ENCODE measurements around the gene MOBP. TPM values are rescaled to one million over a fixed set of nuclear protein-coding genes. Genes with fewer than 3 reads are reported as not detected.
"Not testable (repeated sequence)": the region's sequence is repeated elsewhere in the genome, so short reads cannot be mapped to it uniquely, and the experiment has no call there.

MOBP gene, protein sequence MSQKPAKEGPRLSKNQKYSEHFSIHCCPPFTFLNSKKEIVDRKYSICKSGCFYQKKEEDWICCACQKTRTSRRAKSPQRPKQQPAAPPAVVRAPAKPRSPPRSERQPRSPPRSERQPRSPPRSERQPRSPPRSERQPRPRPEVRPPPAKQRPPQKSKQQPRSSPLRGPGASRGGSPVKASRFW
- total RNA-seq: not detected
- under 1 TPM in 2 of 3 donors, not detected in 1; 0.01 to 0.09 TPM for polyA plus RNA-seq
- long read RNA-seq, donor 1: 0 reads
- long read RNA-seq, donor 2: 0 reads

DNA sequence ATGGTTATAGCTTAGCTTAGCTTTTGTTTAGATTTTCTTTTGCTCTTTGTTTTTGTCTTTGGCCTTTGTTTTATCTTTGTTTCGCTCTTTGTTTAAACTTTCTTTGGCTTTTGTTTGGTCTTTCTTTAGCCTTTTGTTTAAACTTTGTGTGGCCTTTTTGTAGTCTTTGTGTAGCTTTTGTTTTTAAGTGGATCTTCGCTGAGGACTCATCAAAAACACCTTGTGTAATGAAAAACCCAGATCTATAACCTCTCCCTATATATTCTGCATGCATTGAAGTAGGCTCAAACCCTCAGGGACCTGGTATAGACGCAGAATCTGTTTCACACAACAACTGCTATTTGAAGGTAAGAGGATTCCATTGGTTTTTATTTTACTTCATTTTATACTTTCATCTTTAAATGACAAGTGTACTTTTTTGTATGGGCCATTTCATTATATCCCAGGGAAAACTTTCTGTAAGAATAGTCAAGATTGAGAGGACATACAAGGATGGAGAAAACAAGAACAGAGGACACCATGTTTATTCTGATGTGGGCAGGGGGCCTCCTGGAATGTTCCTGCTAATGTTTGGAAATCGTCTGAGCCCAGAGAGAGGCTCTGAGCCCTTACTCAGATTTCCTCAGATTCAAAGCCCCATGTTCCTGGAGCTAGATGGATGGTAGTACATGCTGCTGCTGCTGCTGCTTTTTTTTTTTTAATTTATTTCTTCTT lies at the start of gene MOBP:
MOBP (plus strand) TSS at position 287 of the 714 bp plus-strand sequence. CDS start 34,390 bp downstream, outside the sequence.
- intact Hi-C loops (cut with DNase I): no loop called here
- Histone ChIP-seq H3K4me3 (no peak within 1 kb of the TSS), H3K27ac (no peak within 1 kb of the TSS), H3K27me3 (ENCODE audit: insufficient read depth in 3 of 3, low read length in 2 of 3) (peaks cover 0 to 4% (median 0%) of the 10 kb centered on the region in 3 donors), H3K4me1 (no peaks in the 10 kb centered on the region), H3K36me3 (ENCODE audit: insufficient read depth in 1 of 2, low read depth in 1 of 2) (no peaks in the 10 kb centered on the region), H3K9me3 (no peaks in the 10 kb centered on the region)
- 36 to 47% (median 42%) methylated on average over 4 of the region's 4 CpGs for WGBS, 3 donors
- DNase-seq (no peak), ATAC-seq (no peak)
- TF ChIP-seq, protein P1, sequence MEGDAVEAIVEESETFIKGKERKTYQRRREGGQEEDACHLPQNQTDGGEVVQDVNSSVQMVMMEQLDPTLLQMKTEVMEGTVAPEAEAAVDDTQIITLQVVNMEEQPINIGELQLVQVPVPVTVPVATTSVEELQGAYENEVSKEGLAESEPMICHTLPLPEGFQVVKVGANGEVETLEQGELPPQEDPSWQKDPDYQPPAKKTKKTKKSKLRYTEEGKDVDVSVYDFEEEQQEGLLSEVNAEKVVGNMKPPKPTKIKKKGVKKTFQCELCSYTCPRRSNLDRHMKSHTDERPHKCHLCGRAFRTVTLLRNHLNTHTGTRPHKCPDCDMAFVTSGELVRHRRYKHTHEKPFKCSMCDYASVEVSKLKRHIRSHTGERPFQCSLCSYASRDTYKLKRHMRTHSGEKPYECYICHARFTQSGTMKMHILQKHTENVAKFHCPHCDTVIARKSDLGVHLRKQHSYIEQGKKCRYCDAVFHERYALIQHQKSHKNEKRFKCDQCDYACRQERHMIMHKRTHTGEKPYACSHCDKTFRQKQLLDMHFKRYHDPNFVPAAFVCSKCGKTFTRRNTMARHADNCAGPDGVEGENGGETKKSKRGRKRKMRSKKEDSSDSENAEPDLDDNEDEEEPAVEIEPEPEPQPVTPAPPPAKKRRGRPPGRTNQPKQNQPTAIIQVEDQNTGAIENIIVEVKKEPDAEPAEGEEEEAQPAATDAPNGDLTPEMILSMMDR (IDR thresholded peaks at IDR 0.05): no peak

DNA sequence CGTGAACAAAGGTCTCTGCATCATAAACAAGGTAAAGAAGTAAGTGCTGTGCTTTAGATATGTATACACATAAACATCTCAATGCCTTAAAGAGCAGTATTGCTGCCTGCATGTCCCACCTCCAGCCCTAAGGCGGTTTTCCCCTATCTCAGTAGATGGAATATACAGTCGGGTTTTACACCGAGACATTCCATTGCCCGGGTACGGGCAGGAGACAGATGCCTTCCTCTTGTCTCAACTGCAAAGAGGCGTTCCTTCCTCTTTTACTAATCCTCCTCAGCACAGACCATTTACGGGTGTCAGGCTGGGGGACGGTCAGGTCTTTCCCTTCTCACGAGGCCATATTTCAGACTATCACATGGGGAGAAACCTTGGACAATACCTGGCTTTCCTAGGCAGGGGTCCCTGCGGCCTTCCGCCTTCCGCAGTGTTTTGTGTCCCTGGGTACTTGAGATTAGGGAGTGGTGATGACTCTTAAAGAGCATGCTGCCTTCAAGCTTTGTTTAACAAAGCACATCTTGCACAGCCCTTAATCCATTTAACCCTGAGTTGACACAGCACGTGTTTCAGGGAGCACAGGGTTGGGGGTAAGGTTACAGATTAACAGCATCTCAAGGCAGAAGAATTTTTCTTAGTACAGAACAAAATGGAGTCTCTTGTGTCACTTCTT lies 48.8 kb upstream of the MOBP start:
- DNase-seq; H3K27ac ChIP-seq; H3K4me1 ChIP-seq; H3K4me3 ChIP-seq; H3K9me3 ChIP-seq; H3K27me3 ChIP-seq (ENCODE audit: insufficient read depth in 3 of 3, low read length in 2 of 3); intact Hi-C loops (cut with DNase I); ATAC-seq: not testable (repeated sequence)
- 45 to 57% (median 56%) methylated on average over 11 to 13 of the region's 14 CpGs for WGBS, 3 donors
- peaks cover 0 to 11% of the 10 kb centered on the region in 2 donors for H3K36me3 ChIP-seq (ENCODE audit: insufficient read depth in 1 of 2, low read depth in 1 of 2)

DNA sequence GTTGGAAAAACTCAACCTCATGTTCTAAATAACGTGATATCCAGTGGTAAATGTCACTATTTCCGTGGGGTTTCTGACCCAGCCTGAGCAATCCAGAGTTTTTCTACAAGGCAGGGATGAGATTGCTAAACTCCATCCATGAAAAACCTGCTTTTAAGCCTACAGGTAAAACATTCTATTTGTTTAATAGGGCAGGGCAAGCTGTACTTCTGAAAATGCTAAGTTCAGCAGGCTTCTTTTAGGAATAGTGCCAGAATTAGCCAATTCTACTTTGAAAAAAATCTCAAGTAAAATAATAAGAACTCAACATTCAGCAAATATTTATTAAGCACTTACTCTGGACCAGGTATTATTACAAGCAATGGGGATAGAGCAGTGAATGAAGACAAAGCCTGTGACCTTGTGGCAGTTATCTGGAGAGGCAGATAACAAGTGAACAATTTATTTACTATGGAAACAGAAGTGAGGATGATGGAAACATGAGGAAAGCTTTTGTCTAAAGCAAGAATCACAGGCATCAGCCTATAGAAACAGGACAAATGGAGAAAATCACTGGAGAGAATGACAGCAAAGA lies 47.7 kb upstream of the MOBP start:
- Histone ChIP-seq H3K27ac (no peak overlapping the region), H3K27me3 (ENCODE audit: insufficient read depth in 3 of 3, low read length in 2 of 3) (no peaks in the 10 kb centered on the region), H3K4me1 (no peaks in the 10 kb centered on the region), H3K9me3 (no peaks in the 10 kb centered on the region), H3K4me3 (no peak overlapping the region), H3K36me3 (ENCODE audit: insufficient read depth in 1 of 2, low read depth in 1 of 2) (no peaks in the 10 kb centered on the region)
- DNase-seq: no peak
- no peak for ATAC-seq
- 88 to 92% (median 90%) methylated on average over 2 of the region's 2 CpGs for WGBS, 3 donors
- intact Hi-C loops (cut with DNase I): no loop called here
- TF ChIP-seq, protein P1 (IDR thresholded peaks at IDR 0.05): no peak

DNA sequence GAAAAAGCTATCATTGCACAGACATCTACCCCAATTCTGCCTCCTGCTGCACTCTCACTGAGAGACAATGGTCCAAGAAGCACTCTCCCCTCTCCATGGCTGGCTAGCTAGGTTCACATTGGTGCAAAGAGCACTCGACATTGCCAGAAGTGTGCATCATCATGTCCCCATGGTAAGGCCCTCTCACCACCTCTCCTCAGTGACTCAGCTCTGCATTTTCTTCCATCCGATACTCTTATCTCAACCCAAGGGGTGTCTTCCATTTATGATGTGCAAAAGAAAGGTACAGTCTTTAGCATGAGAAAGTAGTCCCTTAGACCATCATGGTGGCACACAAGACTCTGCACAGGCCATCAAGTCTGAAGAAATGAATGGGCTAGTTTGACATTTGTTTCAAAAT lies 46.9 kb upstream of the MOBP start:
- DNase-seq (no peak), ATAC-seq (no peak)
- intact Hi-C loops (cut with DNase I): no loop called here
- WGBS, 3 donors: 94 to 96% (median 96%) methylated on average over 2 of the region's 2 CpGs
- no peak overlapping the region for H3K4me3 ChIP-seq
- H3K27me3 ChIP-seq (ENCODE audit: insufficient read depth in 3 of 3, low read length in 2 of 3): no peaks in the 10 kb centered on the region
- TF ChIP-seq, protein P1 (IDR thresholded peaks at IDR 0.05): no peak
- H3K27ac ChIP-seq: no peak overlapping the region
- H3K4me1 ChIP-seq: no peaks in the 10 kb centered on the region
- no peaks in the 10 kb centered on the region for H3K36me3 ChIP-seq (ENCODE audit: insufficient read depth in 1 of 2, low read depth in 1 of 2)
- no peaks in the 10 kb centered on the region for H3K9me3 ChIP-seq
